Calu3 (cell line): ENCODE measurements around the gene TEX51. TPM values are rescaled to one million over a fixed set of nuclear protein-coding genes. Genes with fewer than 3 reads are reported as not detected.

Source experiments
- Bru-seq: library from RNA; stranded (reverse); fragments of 400-500 nt; gene quantifications from one replicate; lab custom pipeline; 2021; lab: Mats Ljungman, UMichigan
- BruChase-seq, 2 experiments: library from RNA; stranded (reverse); fragments of 400-500 nt; gene quantifications; one replicate each; lab custom pipeline; 2021; lab: Mats Ljungman, UMichigan
- BruUV-seq: library from RNA; stranded (reverse); fragments of 400-500 nt; replicated peaks from 2 replicates; lab custom pipeline; 2021; lab: Mats Ljungman, UMichigan
- CTCF ChIA-PET: fragments of 300-600 bp; sonication (Branson Sonifier 250); formaldehyde crosslinking; loops from one replicate; lab custom pipeline; 2022; ENCODE audit warnings: antibody characterized with exemption; lab: Charles Lee
- DNase-seq: peaks from one replicate; pipeline ENCODE4 v3.0.0; 2022
- H3K27ac Mint-ChIP-seq: one replicate; pipeline ENCODE4 v1.8.0; 2022; ENCODE audit warnings: mixed read lengths; ENCODE audit not compliant: unreplicated experiment
- H3K27me3 Mint-ChIP-seq: one replicate; pipeline ENCODE4 v1.8.0; 2022; ENCODE audit warnings: mixed read lengths; ENCODE audit not compliant: unreplicated experiment
- H3K36me3 Mint-ChIP-seq: one replicate; pipeline ENCODE4 v1.8.0; 2022; ENCODE audit warnings: mild to moderate bottlenecking, moderate library complexity, mixed read lengths; ENCODE audit not compliant: insufficient read depth, unreplicated experiment
- H3K4me1 Mint-ChIP-seq: one replicate; pipeline ENCODE4 v1.8.0; 2022; ENCODE audit warnings: mild to moderate bottlenecking, low read depth, mixed read lengths; ENCODE audit not compliant: unreplicated experiment
- H3K4me3 Mint-ChIP-seq: one replicate; pipeline ENCODE4 v1.8.0; 2022; ENCODE audit warnings: mild to moderate bottlenecking, low read depth, moderate library complexity, mixed read lengths; ENCODE audit not compliant: unreplicated experiment
- H3K9me3 Mint-ChIP-seq: one replicate; pipeline ENCODE4 v1.8.0; 2022; ENCODE audit warnings: low read depth, mixed read lengths; ENCODE audit not compliant: unreplicated experiment
- intact Hi-C: fragments of 100-400 bp; cut with micrococcal nuclease; formaldehyde crosslinking; loops from one replicate; pipeline ENCODE4 v1.10.0; 2022; ENCODE audit not compliant: unreplicated experiment
- long read RNA-seq: library from polyadenylated mRNA; stranded (forward); transcript quantifications from one replicate; pipeline ENCODE4 v2.0.0, GENCODE V29; 2022
- total RNA-seq: library from RNA; stranded (reverse); gene quantifications from 2 replicates; pipeline ENCODE4 v1.2.3, GENCODE V29; 2022
- TF ChIP-seq, protein P1 (sequence below): fragments of 200-600 bp; IDR thresholded peaks from one replicate; pipeline ENCODE4 v1.8.0; 2022; ENCODE audit warnings: antibody characterized with exemption; ENCODE audit not compliant: unreplicated experiment

The TEX51 gene
- not detected in 2 replicates for total RNA-seq
- not detected for Bru-seq, nascent RNA
- not detected for BruChase-seq, experiment 1, labeled RNA remaining after a 6-hour chase
- not detected for BruChase-seq, experiment 2, labeled RNA remaining after a 2-hour chase
- long read RNA-seq: 0 reads

DNA sequence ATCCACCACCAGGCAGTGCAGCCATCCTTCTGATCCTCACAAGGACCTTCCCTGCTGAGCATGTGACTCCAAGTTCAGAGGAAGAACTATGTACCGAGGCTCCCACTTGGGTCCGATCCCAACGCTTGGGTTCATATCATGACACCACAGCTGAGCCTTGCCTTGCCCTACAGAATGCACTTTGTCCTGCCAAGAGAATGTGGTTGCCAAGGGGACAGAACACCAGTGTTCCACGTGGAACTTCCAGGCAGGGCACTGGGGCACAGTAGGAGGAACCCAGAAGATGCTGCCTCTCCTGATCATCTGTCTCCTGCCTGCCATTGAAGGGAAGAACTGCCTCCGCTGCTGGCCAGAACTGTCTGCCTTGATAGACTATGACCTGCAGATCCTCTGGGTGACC lies at the start of gene TEX51:
TEX51 (plus strand) TSS at position 255 of the 400 bp plus-strand sequence; CDS start at position 284, 29 bp downstream.
- TF ChIP-seq, protein P1, sequence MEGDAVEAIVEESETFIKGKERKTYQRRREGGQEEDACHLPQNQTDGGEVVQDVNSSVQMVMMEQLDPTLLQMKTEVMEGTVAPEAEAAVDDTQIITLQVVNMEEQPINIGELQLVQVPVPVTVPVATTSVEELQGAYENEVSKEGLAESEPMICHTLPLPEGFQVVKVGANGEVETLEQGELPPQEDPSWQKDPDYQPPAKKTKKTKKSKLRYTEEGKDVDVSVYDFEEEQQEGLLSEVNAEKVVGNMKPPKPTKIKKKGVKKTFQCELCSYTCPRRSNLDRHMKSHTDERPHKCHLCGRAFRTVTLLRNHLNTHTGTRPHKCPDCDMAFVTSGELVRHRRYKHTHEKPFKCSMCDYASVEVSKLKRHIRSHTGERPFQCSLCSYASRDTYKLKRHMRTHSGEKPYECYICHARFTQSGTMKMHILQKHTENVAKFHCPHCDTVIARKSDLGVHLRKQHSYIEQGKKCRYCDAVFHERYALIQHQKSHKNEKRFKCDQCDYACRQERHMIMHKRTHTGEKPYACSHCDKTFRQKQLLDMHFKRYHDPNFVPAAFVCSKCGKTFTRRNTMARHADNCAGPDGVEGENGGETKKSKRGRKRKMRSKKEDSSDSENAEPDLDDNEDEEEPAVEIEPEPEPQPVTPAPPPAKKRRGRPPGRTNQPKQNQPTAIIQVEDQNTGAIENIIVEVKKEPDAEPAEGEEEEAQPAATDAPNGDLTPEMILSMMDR: no peak
- intact Hi-C loops: no loop called here
- no peak for DNase-seq
- Mint-ChIP-seq H3K27ac (no peak within 1 kb of the TSS), H3K4me1 (no peaks in the 10 kb centered on the region), H3K9me3 (peaks cover 11% of the 10 kb centered on the region), H3K27me3 (peaks cover 9% of the 10 kb centered on the region), H3K36me3 (no peaks in the 10 kb centered on the region), H3K4me3 (no peak within 1 kb of the TSS)
- CTCF ChIA-PET: no interaction called here
- no TSS peak for BruUV-seq

DNA sequence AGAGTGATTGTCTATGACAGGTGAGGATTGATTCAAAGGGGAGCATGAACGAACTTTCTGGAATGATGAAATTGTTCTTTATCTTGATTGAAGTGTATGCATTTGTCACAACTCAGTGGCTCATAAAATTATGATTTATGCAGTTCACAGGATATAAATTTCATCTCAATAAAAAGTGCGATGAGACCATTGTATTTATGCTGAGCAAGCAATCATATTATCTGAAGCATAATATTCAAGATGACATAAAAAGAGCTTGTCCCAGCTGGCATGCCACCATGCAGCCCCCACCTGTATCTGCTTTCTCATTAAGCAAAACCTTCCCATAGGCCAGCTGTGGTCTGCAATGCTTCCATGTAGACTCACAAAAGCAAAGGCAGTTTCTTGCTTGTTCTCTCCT lies 49.6 kb upstream of the TEX51 start:
- Mint-ChIP-seq H3K9me3 (peaks cover 2% of the 10 kb centered on the region), H3K36me3 (no peaks in the 10 kb centered on the region), H3K4me1 (no peaks in the 10 kb centered on the region), H3K4me3 (no peak overlapping the region), H3K27me3 (peaks cover 15% of the 10 kb centered on the region), H3K27ac (no peak overlapping the region)
- no TSS peak for BruUV-seq
- TF ChIP-seq, protein P1: no peak
- CTCF ChIA-PET: no interaction called here
- no peak for DNase-seq
- intact Hi-C loops: no loop called here

DNA sequence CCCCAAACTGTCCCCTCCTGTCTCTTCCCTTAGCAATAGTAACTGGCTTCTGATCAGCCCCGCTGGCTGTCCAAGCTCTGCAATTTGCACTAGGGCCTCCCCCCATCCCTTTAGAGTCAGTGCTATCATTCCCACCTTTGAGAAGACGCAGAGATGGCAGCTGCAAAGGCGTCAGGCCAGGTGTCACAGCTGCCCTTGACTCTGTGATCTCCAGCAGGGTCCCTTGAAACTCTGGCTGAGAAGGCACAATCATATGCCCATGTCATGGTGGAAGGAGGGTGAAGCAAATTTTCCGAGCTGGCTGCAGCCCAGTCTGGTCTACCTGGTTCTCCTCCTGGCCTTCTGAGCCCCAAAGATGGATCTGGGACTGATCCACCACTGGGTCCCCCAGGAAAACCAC lies 49.2 kb upstream of the TEX51 start:
- no peak overlapping the region for H3K27ac Mint-ChIP-seq
- H3K36me3 Mint-ChIP-seq: no peaks in the 10 kb centered on the region
- H3K4me3 Mint-ChIP-seq: no peak overlapping the region
- no peaks in the 10 kb centered on the region for H3K4me1 Mint-ChIP-seq
- H3K27me3 Mint-ChIP-seq: peaks cover 19% of the 10 kb centered on the region
- CTCF ChIA-PET: no interaction called here
- peaks cover 2% of the 10 kb centered on the region for H3K9me3 Mint-ChIP-seq
- BruUV-seq: no TSS peak
- TF ChIP-seq, protein P1: no peak
- intact Hi-C loops: no loop called here
- DNase-seq: no peak

DNA sequence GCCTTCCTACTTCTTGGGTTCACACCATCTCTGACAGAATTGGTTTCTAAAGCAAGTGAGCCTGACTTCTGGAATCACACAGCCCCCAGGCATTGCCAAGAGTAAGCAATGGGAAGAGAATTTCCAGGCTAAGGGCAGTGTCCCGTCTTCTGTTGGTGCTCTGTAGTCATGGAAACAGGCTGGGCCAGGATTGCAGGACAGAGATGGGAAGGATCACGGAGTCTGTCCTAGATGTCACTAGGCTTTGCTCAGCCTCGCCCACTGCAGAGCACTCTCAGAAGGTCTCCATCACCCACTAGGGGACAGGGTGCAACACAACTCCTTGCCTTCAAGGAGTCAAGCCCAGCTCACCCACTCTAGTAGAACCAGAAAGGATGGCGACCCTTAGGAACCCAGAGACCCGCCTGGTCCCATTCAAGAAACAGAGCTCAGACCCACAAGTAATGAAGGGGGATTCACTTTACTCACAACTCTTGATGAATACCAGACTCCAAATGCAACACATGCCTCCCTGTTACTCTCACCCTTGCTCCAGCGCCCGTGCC lies 48.6 kb upstream of the TEX51 start:
- Mint-ChIP-seq H3K27ac (no peak overlapping the region), H3K4me1 (no peaks in the 10 kb centered on the region), H3K9me3 (peaks cover 2% of the 10 kb centered on the region), H3K36me3 (no peaks in the 10 kb centered on the region), H3K27me3 (peaks cover 24% of the 10 kb centered on the region), H3K4me3 (no peak overlapping the region)
- CTCF ChIA-PET: no interaction called here
- TF ChIP-seq, protein P1: no peak
- DNase-seq: no peak
- no TSS peak for BruUV-seq
- intact Hi-C loops: no loop called here
